Muscle of leg (tissue), 11 donors: ENCODE data around the gene RNU6-9. TPM values are rescaled to one million over a fixed set of nuclear protein-coding genes. Genes with fewer than 3 reads are reported as not detected.
A peak's percentile ranks its signal among the peaks of the same experiment; 100 is the strongest.

ENCODE experiments used
- DNase-seq: peaks from one replicate; pipeline ENCODE4 v3.0.0; 2013
- H3K27ac ChIP-seq: one replicate; pipeline ENCODE4 v1.5.1; 2013; ENCODE audit warnings: mild to moderate bottlenecking, low read length, control low read depth
- H3K27me3 ChIP-seq: one replicate; pipeline ENCODE4 v1.6.1; 2013; ENCODE audit warnings: low read length; ENCODE audit not compliant: control insufficient read depth, insufficient read depth
- H3K36me3 ChIP-seq: one replicate; pipeline ENCODE4 v1.6.1; 2013; ENCODE audit warnings: low read length; ENCODE audit not compliant: control insufficient read depth, insufficient read depth
- H3K4me1 ChIP-seq: one replicate; pipeline ENCODE4 v1.6.1; 2013; ENCODE audit warnings: low read length; ENCODE audit not compliant: control insufficient read depth, insufficient read depth
- H3K4me3 ChIP-seq: one replicate; pipeline ENCODE4 v1.5.1; 2013; ENCODE audit warnings: low read length, control low read depth
- H3K9me3 ChIP-seq: replicated peaks from 2 replicates; pipeline ENCODE4 v1.6.1; 2013; ENCODE audit warnings: low read depth, low read length; ENCODE audit not compliant: control insufficient read depth
- WGBS: methylation state at CpG from one replicate; pipeline ENCODE4 v1.1.5; 2013; ENCODE audit warnings: missing lambda C conversion rate; ENCODE audit not compliant: insufficient coverage; 5-methylcytosine and 5-hydroxymethylcytosine counted together
- polyA plus RNA-seq, 8 donors: library from polyadenylated mRNA; unstranded; fragments of 120-200 nt; gene quantifications; one replicate each; pipeline versions ENCODE4 v1.2.1 to v1.2.3, GENCODE V29; 2013; ENCODE audit warnings: inconsistent platforms in 1 of 8, low replicate concordance in 1 of 8; ENCODE audit not compliant: insufficient read length in 8 of 8, insufficient read depth in 1 of 8
- total RNA-seq: library from RNA; stranded (reverse); fragments of 120-200 nt; gene quantifications from one replicate; pipeline ENCODE4 v1.2.4, GENCODE V29; 2013

RNU6-9 gene
- total and polyA plus RNA-seq, 9 donors = not detected

DNA sequence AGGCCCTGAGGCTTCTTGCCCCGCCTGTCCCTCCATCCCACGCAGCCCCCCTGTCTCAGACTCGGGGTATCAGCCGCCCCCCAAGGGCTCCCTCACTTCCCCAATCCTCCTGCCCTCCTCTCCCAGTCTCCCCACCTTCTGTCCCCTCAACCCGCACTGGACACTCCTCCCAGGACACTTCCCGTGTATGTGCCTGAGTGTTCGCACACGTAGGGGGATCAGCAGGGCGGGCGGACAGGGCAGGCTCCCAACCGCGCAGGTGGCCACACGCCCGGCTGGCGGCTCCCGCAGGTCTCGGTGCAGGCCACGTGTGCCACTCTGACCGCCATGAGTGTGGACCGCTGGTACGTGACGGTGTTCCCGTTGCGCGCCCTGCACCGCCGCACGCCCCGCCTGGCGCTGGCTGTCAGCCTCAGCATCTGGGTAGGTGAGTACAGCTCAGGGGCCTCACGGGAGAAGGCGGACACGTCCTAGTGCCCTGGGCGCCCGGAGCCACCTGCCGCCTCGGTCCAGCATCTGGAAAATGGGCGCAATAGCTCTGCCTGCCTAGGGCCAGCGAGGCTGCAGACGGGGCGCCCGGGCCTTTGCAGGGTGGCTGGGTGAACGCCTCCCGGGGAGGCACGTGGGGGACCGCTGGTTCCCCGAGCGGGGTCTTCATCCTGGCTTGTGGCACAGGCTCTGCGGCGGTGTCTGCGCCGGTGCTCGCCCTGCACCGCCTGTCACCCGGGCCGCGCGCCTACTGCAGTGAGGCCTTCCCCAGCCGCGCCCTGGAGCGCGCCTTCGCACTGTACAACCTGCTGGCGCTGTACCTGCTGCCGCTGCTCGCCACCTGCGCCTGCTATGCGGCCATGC is 26.1 kb downstream of the RNU6-9 start:
- H3K4me3 ChIP-seq = no peak overlapping the region
- H3K4me1 ChIP-seq = peaks cover 39% of the 10 kb centered on the region
- H3K36me3 ChIP-seq = no peaks in the 10 kb centered on the region
- DNase-seq = no peak
- no peak overlapping the region for H3K27ac ChIP-seq
- peaks cover 62% of the 10 kb centered on the region for H3K27me3 ChIP-seq
- no peaks in the 10 kb centered on the region for H3K9me3 ChIP-seq
- WGBS = 2% methylated on average over 68 of the region's 68 CpGs

DNA sequence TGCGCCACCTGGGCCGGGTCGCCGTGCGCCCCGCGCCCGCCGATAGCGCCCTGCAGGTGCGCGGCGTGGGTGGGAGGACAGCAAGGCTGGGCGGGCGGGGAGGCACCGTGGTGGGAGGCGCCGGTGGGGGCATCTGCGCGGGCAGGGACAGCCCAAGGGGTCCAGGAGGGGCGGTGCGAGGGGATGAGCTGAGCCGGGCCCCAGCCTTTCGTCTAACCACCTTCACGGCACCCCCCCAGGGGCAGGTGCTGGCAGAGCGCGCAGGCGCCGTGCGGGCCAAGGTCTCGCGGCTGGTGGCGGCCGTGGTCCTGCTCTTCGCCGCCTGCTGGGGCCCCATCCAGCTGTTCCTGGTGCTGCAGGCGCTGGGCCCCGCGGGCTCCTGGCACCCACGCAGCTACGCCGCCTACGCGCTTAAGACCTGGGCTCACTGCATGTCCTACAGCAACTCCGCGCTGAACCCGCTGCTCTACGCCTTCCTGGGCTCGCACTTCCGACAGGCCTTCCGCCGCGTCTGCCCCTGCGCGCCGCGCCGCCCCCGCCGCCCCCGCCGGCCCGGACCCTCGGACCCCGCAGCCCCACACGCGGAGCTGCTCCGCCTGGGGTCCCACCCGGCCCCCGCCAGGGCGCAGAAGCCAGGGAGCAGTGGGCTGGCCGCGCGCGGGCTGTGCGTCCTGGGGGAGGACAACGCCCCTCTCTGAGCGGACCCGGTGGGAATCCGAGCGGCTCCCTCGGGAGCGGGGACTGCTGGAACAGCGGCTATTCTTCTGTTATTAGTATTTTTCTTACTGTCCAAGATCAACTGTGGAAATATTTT is 27.0 kb downstream of the RNU6-9 start:
- H3K36me3 ChIP-seq = no peaks in the 10 kb centered on the region
- peaks cover 47% of the 10 kb centered on the region for H3K4me1 ChIP-seq
- under 1% methylated on average over 61 of the region's 84 CpGs for WGBS
- no peaks in the 10 kb centered on the region for H3K9me3 ChIP-seq
- H3K4me3 ChIP-seq = no peak overlapping the region
- H3K27ac ChIP-seq = no peak overlapping the region
- DNase-seq = no peak
- peaks cover 62% of the 10 kb centered on the region for H3K27me3 ChIP-seq

DNA sequence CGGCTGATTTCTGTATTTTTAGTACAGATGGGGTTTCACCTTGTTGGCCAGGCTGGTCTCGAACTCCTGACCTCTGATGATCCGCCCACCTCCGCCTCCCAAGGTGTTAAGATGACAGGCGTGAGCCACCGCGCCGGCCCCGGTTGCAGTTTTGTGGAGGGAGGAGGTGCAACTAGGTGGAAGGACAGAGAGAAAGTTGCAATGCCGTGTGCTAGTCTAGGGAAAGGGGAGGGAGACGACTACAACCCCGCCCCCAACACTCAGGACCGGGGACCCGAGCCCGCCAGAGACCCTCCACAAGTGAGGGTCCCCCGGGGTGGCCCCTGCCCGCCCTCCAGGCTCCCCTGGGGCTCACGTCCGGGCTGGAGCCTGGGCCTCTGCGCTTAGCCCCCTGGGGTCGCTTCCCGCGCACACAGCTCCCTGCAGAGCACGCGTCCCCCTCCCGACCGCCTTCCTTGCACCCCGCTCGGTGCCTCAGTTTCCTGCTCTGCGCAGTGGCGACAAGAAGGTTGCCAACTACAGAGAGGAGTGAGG is 31.3 kb downstream of the RNU6-9 start:
- Histone ChIP-seq H3K9me3 (no peaks in the 10 kb centered on the region), H3K36me3 (peaks cover 4% of the 10 kb centered on the region), H3K27me3 (peaks cover 25% of the 10 kb centered on the region), H3K4me1 (peaks cover 49% of the 10 kb centered on the region), H3K4me3 (peak overlapping the region; percentile 68), H3K27ac (peak overlapping the region; percentile 6)
- 1% methylated on average over 21 of the region's 31 CpGs for WGBS
- no peak for DNase-seq

DNA sequence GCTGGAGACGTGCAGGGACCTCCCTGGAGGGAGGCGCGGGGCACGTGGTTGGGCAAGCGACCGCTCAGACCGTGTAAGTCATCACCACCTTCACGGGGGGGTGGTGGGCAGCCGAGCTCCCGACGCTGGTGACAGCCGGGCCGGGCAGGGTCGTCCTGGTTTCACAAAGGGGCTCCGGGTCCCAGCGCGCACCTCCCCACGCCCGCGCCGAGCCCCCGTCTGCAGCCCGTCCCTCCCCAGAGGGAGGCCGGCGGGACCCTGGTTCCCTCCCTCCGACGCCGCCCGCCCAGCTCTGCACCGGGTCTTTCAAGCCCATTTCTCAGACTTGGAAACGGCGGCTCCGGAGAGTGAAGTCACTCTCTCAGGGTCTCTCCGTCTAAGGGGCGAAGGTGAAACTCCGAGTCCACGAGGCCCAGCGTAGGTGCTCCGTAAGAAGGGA is 31.8 kb downstream of the RNU6-9 start:
- peaks cover 48% of the 10 kb centered on the region for H3K4me1 ChIP-seq
- H3K27me3 ChIP-seq = peaks cover 21% of the 10 kb centered on the region
- DNase-seq = peak; percentile 89
- H3K27ac ChIP-seq = peak overlapping the region; percentile 81
- H3K4me3 ChIP-seq = peak overlapping the region; percentile 68
- WGBS = 0% methylated on average over 39 of the region's 39 CpGs
- no peaks in the 10 kb centered on the region for H3K9me3 ChIP-seq
- peaks cover 4% of the 10 kb centered on the region for H3K36me3 ChIP-seq

DNA sequence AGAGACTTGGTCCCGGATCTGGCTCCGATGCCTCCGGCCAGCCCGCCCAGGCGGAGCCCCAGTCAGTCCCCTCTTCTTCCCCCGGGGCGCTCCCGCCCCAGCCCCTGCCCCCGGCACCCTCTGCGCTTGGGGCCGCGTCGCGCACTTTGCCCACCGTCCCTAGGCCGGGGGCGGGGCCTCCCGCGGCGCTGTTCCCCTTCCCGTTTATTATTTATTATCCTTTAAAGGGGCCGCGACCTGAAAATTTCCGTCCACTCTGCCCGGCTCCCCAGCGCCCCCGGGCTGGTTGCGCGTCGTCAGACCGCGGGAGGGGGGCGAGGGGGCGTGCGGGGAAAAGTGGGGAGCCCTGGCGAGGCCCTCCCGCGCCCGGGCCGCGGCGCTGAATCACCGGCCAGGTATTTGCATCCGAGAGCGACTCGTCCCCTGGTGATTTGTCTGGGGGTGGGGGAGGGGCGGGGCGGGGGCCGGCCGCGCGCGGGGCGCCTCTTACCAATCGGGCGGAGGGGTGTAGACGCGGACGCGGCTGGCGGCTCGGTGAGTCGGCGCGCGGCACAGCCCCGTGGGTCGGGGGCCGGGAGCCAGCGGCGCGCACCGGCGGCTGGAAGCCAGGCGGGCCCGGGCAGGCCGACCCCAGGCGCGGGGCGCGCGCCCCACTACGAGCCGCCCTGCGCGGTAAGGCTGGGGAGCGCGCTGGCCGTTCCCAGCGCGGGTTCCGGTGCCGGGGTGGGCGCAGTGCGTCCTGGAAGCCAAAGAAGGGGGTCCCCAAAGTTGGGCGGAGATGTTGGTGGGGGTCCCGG is 32.4 kb downstream of the RNU6-9 start, which contains the start of gene ARID3A:
Gene ARID3A (plus strand): TSS at position 510 of the 797 bp plus-strand sequence. CDS start 3,494 bp downstream, outside the sequence.
- peaks cover 4% of the 10 kb centered on the region for H3K36me3 ChIP-seq
- DNase-seq = peak; percentile 92
- H3K27ac ChIP-seq = peak within 1 kb of the TSS; percentile 81
- no peaks in the 10 kb centered on the region for H3K9me3 ChIP-seq
- H3K27me3 ChIP-seq = peaks cover 15% of the 10 kb centered on the region
- peak within 1 kb of the TSS; percentile 82 for H3K4me3 ChIP-seq
- under 1% methylated on average over 65 of the region's 97 CpGs for WGBS
- H3K4me1 ChIP-seq = peaks cover 43% of the 10 kb centered on the region

DNA sequence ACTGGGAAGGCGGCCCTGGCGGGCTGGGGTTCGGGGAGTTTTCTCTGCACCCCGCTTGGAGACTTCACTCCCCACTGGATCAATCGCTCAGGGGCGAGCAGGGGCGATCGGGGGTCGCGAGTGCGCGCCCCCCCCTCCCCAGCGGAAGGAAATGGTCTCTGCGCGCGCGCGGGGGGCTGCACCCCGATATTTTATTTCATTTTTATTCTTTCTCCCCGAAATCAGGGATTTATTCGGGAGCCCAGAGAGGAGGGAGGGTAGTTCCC is 33.0 kb downstream of the RNU6-9 start:
- no peak for DNase-seq
- Histone ChIP-seq H3K9me3 (no peaks in the 10 kb centered on the region), H3K4me3 (peak overlapping the region; percentile 82), H3K4me1 (peaks cover 43% of the 10 kb centered on the region), H3K27ac (peak overlapping the region; percentile 71), H3K27me3 (peaks cover 10% of the 10 kb centered on the region), H3K36me3 (peaks cover 4% of the 10 kb centered on the region)
- 0% methylated on average over 12 of the region's 21 CpGs for WGBS

DNA sequence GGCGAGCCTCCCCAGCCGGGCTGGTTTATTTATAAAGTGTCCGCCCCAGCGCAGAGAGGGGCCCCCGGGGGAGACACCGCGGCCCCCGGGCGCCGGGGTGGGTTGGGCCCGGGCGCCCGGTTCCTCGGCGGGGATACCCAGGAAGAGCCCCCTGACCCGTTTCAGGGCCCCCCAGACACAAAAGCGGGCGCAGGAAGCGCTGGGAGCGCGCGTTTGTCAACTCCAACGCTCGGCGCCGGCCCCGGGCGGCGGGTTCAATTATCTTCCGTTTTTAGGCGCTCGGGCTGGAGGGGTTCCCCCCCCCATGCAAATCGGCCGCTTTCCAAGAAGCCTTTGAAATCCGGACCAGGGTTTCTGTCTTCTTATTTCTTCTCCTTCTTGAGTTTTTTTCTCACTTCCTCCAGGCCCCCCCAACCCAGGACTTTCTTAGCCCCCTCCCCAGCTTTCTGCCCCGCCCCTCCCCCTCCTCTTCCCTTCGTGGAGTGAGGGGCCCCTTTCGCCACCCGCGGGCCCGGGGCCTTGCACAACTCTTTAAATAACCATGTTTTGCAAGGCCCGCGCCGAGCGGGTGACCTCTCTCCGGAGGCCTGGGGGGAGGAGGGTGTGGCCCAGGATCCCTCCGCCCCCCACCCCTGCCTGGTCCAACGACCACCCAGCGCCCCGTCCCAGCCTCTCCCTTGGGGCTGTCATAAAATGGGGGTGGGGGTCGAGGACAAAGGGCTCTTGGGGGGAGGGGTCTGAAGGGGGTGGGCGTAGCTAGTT is 33.5 kb downstream of the RNU6-9 start:
- H3K27me3 ChIP-seq = peaks cover 7% of the 10 kb centered on the region
- H3K36me3 ChIP-seq = peaks cover 4% of the 10 kb centered on the region
- WGBS = 0% methylated on average over 30 of the region's 52 CpGs
- H3K9me3 ChIP-seq = no peaks in the 10 kb centered on the region
- DNase-seq = peak; percentile 71
- peaks cover 43% of the 10 kb centered on the region for H3K4me1 ChIP-seq
- H3K4me3 ChIP-seq = peak overlapping the region; percentile 82
- H3K27ac ChIP-seq = peak overlapping the region; percentile 71

DNA sequence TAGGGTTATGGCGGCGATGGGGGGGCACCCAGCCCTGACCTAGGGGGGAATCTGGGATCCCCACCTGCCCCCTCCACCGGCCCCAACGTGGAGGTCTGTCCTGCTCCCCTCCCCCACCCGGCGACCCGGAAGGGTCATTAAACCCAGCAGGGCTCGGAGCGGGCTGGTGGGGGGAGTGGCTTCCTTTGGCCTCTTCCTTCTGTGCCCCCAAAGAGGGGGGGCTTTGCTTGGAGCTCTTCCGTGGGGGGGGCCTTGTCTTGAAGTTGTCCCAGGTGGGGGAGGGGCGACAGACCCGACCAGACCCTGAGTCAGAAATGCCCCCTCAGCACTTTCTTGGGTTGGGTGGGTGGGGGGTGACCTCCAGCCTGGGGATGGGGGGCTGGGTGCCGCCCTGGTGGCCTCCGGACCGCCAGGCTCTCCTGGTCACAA is 34.1 kb downstream of the RNU6-9 start:
- WGBS = 58% methylated on average over 3 of the region's 15 CpGs
- Histone ChIP-seq H3K36me3 (peaks cover 4% of the 10 kb centered on the region), H3K27ac (peak overlapping the region; percentile 7), H3K4me1 (peaks cover 45% of the 10 kb centered on the region), H3K4me3 (peak overlapping the region; percentile 82), H3K9me3 (no peaks in the 10 kb centered on the region), H3K27me3 (peaks cover 11% of the 10 kb centered on the region)
- no peak for DNase-seq

DNA sequence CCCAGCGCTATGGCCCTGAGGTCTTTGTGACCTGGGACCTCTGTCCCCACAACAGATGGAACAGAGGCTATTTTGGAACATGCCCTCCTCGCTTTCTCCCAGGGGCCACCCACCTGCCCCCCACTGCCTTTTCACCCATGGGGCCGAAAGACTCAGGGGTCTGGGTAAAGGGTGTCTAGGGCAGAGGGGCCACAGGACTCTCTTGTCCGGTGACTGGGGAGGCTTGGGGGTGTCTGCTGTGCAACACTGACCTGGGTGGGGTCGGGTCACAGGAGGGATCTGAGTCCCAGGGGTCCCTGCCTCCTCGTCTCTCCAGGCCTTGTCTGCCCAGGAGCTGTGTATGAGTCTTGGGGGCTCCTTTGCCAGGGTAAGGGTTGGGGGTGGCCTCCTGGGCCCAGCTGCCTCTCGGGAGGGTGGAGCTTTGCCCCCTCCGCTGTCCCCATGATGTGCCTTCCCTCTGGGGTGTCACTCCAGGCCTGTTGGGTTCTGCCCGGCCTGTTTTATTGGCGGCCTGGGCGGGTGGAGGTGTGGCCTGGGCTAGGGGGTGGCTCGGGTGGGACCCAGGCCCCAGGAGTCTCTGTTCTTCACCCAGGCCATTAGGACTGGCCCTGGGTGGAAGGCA is 34.6 kb downstream of the RNU6-9 start:
- no peak overlapping the region for H3K27ac ChIP-seq
- peaks cover 15% of the 10 kb centered on the region for H3K27me3 ChIP-seq
- H3K9me3 ChIP-seq = no peaks in the 10 kb centered on the region
- 71% methylated on average over 4 of the region's 12 CpGs for WGBS
- DNase-seq = no peak
- peaks cover 7% of the 10 kb centered on the region for H3K36me3 ChIP-seq
- peak overlapping the region; percentile 13 for H3K4me3 ChIP-seq
- H3K4me1 ChIP-seq = peaks cover 48% of the 10 kb centered on the region
